Activated T-helper 1 cell treated with anti-CD3 and anti-CD28 coated beads, Interleukin-12 subunit alpha, Interleukin-12 subunit beta, Interleukin-2, Interleukin-4 antibody, amounts not matched to agents 30 ng/mL and 10 ng/mL and 1 ng/mL, durations not matched to agents 14 hours and 24 hours and 36 hours (primary cell): ENCODE data around the gene PARD6G. TPM values are rescaled to one million over a fixed set of nuclear protein-coding genes. Genes with fewer than 3 reads are reported as not detected.
A peak's percentile ranks its signal among the peaks of the same experiment; 100 is the strongest.
"Not testable (repeated sequence)": the region's sequence is repeated elsewhere in the genome, so short reads cannot be mapped to it uniquely, and the experiment has no call there.

Source experiments
- DNase-seq: peaks from one replicate; pipeline ENCODE4 v3.0.0; 2021; ENCODE audit warnings: low spot score
- H3K27ac Mint-ChIP-seq: one replicate; pipeline ENCODE4 v1.8.0; 2021; ENCODE audit warnings: mild to moderate bottlenecking, mixed read lengths
- H3K27me3 Mint-ChIP-seq: one replicate; pipeline ENCODE4 v1.8.0; 2022; ENCODE audit warnings: mild to moderate bottlenecking, moderate library complexity, mixed read lengths; ENCODE audit not compliant: insufficient read depth
- H3K36me3 Mint-ChIP-seq: one replicate; pipeline ENCODE4 v1.8.0; 2021; ENCODE audit warnings: low read depth, mixed read lengths
- H3K4me1 Mint-ChIP-seq: one replicate; pipeline ENCODE4 v1.8.0; 2021; ENCODE audit warnings: low read depth, mixed read lengths
- H3K4me3 Mint-ChIP-seq: one replicate; pipeline ENCODE4 v1.8.0; 2021; ENCODE audit warnings: mild to moderate bottlenecking, moderate library complexity, mixed read lengths
- H3K9me3 Mint-ChIP-seq: one replicate; pipeline ENCODE4 v1.8.0; 2021; ENCODE audit warnings: mixed read lengths
- intact Hi-C: fragments of 100-400 bp; cut with micrococcal nuclease; formaldehyde crosslinking; loops from one replicate; pipeline ENCODE4 v1.15.1; 2024
- total RNA-seq: library from RNA; stranded (reverse); gene quantifications from 2 replicates; pipeline ENCODE4 v1.2.3, GENCODE V29; 2022

The PARD6G gene, protein sequence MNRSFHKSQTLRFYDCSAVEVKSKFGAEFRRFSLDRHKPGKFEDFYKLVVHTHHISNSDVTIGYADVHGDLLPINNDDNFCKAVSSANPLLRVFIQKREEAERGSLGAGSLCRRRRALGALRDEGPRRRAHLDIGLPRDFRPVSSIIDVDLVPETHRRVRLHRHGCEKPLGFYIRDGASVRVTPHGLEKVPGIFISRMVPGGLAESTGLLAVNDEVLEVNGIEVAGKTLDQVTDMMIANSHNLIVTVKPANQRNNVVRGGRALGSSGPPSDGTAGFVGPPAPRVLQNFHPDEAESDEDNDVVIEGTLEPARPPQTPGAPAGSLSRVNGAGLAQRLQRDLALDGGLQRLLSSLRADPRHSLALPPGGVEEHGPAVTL
- total RNA-seq: 0.10 and 0.15 TPM in 2 replicates

DNA sequence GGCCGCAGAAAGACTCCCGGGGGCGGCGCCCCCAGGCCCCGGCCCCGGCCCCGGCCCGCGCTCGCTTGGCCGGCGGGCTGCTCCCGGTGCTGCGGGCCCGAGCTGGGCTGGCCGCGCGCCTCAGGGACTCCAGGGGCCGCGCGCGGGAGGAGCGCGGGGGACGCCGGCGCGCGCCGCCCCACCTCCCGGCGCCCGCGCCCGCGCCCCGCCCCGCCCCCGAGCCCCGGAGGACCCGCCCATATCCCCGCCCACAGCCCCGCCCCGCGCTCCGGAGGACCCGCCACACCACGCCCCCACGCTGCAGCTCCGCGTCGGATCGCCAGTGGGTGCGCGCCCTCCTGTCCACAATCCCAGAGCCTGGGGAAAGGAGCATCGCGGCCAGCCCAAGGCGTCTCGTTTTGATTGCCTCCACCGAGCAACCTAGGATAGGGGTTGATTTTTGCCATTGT is at the start of gene PARD6G:
Gene PARD6G, minus strand, starts transcription at position 122 of the 449 bp plus-strand sequence. CDS start 166 bp downstream, outside the sequence.
- peak; percentile 24 for DNase-seq
- Mint-ChIP-seq H3K27ac (no peak within 1 kb of the TSS), H3K36me3 (no peaks in the 10 kb centered on the region), H3K27me3 (peaks cover 35% of the 10 kb centered on the region), H3K9me3 (no peaks in the 10 kb centered on the region), H3K4me1 (no peaks in the 10 kb centered on the region), H3K4me3 (peak within 1 kb of the TSS; percentile 42)
- intact Hi-C loops: no loop called here

DNA sequence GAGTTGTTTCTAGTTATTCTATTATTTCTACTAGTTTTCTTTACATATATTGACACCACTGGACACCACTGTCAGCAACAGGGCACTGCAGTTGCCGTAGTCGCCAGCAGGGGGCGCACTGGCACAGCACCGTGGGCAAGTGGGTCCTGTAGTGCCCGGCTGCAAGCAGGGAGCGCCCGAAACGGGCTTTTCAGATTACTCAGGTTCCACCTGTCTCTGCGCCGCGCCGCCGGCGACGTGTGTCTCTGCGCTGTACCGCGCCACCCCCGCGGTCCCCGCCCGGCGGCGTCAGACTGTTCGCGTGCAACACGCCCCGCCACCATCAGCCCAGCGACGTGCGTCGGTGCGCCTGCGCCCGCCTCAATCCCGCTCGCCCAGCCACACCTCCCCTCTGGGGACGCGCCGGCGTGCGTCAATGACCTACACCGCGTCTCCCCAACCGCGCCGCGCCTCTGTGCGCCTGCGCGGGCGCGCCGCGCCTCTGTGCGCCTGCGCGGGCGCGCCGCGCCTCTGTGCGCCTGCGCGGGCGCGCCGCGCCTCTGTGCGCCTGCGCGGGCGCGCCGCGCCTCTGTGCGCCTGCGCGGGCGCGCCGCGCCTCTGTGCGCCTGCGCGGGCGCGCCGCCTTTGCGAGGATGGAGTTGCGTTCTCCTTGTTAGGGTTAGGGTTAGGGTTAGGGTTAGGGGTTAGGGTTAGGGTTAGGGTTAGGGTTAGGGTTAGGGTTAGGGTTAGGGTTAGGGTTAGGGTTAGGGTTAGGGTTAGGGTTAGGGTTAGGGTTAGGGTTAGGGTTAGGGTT is 15.1 kb upstream of the PARD6G start:
- H3K27me3 Mint-ChIP-seq, H3K4me3 Mint-ChIP-seq, H3K4me1 Mint-ChIP-seq, intact Hi-C loops, H3K27ac Mint-ChIP-seq, H3K36me3 Mint-ChIP-seq, H3K9me3 Mint-ChIP-seq: not testable (repeated sequence)
- peak; percentile 14 for DNase-seq

DNA sequence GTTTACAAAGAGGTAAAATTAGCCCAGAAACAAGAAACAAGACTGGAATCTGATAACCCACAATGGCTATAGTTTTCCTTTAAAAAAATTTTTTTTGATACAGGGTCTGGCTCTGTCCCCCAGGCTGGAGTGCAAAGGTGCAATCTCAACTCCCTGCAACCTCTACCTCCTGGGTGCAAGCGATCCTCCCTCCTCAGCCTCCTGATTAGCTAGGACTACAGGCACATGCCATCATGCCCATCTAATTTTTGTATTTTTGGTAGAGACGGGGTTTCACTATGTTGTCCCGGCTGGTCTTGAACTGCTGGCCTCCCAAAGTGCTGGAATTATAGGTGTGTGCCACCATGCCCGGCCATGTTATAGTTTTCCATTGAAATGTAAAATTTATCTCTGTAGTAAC is 12.3 kb upstream of the PARD6G start:
- Mint-ChIP-seq H3K27ac (no peak overlapping the region), H3K4me3 (no peak overlapping the region), H3K27me3 (peaks cover 7% of the 10 kb centered on the region), H3K4me1 (no peaks in the 10 kb centered on the region), H3K9me3 (no peaks in the 10 kb centered on the region), H3K36me3 (no peaks in the 10 kb centered on the region)
- no peak for DNase-seq
- intact Hi-C loops: no loop called here

DNA sequence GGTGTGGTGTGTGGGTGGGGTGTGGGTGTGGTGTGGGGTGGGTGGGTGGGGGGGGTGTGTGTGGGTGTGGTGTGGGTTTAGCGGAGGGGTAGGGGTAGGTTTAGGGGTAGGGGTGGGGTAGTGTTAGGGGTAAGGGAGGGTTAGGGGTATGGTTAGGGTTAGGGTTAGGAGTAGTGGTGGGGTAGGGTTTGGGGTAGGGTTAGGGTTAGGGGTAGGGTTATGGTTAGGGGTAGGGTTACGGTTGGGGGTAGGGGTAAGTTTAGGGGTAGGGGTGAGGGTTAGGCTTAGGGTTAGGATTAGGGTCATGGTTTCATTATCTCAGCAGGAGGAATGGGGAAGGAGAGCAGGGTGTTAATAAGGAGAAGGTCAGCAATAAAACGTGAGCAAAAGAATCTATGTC is 11.3 kb upstream of the PARD6G start:
- DNase-seq: no peak
- Mint-ChIP-seq H3K4me3 (no peak overlapping the region), H3K27me3 (peaks cover 7% of the 10 kb centered on the region), H3K4me1 (no peaks in the 10 kb centered on the region), H3K27ac (no peak overlapping the region), H3K36me3 (no peaks in the 10 kb centered on the region), H3K9me3 (no peaks in the 10 kb centered on the region)
- intact Hi-C loops: loop anchor here (1.0 kb wide), 1 partner anchor 101 kb away; no protein-coding TSS in a partner anchor

DNA sequence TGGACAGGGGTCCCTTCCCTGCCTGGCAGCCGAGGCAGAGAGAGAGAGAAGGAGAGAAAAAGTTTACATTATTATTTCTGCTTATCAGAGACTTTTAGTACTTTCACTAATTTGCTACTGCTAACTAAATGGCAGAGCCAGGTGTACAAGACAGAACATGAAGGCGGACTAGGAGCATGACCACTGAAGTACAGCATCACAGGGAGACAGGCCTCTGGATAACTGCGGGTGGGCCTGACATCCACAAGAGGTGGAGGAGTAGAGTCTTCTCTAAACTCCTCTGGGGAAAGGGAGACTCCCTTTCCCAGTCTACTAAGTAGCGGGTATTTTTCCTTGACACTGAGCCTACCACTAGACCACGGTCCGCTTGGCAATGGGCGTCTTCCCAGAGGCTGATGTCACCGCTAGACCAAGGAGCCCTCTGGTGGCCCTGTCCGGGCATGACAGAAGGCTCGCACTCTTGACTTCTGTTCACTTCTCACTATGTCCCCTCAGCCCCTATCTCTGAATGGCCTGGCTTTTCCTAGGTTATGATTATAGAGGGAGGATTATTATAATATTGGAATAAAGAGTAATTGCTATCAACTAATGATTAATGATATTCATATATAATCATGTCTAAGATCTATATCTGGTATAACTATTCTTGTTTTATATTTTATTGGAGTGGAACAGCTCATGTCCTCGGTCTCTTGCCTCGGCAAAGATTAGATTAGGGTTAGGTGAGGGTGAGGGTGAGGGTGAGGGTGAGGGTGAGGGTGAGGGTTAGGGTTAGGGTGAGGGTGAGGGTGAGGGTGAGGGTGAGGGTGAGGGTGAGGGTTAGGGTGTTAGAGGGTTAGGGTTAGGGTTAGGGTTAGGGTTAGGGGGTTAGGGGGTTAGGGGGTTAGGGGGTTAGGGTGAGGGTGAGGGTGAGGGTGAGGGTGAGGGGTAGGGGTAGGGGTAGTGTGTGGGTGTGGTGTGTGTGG is 10.5 kb upstream of the PARD6G start:
- intact Hi-C loops: loop anchor here (1.0 kb wide), 2 partner anchors 87 to 101 kb away; no protein-coding TSS in a partner anchor
- H3K27me3 Mint-ChIP-seq, H3K4me3 Mint-ChIP-seq, H3K27ac Mint-ChIP-seq, H3K4me1 Mint-ChIP-seq, H3K9me3 Mint-ChIP-seq, H3K36me3 Mint-ChIP-seq: not testable (repeated sequence)
- peak; percentile 14 for DNase-seq

DNA sequence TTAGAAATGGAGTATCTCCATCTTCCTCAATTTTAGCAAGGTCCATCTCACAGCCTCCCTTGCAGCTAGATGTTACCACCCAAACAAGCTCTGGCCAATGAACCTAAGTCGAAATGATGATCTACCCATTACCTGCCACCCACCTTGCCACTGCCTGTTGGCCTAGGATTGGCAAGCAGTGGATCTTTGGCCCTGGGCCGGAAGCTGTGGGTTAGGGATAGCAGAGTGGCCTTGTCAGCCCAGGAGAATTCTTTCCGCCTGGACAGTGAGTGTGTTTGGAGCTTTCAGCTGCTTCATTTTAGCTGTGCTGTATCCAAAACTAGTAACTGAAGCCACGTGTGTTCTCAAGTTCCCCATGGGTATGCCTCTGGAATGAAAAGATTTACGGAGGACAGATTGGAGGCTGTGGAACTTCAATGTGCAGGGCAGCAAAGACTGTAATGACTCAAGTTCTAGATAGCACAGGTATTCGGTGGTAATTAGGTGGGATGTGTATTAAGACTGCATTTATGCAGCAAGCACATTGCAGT is 7.7 kb upstream of the PARD6G start:
- intact Hi-C loops: no loop called here
- H3K27ac Mint-ChIP-seq: no peak overlapping the region
- no peaks in the 10 kb centered on the region for H3K9me3 Mint-ChIP-seq
- H3K4me3 Mint-ChIP-seq: no peak overlapping the region
- H3K36me3 Mint-ChIP-seq: no peaks in the 10 kb centered on the region
- no peak for DNase-seq
- no peaks in the 10 kb centered on the region for H3K4me1 Mint-ChIP-seq
- H3K27me3 Mint-ChIP-seq: peaks cover 10% of the 10 kb centered on the region

DNA sequence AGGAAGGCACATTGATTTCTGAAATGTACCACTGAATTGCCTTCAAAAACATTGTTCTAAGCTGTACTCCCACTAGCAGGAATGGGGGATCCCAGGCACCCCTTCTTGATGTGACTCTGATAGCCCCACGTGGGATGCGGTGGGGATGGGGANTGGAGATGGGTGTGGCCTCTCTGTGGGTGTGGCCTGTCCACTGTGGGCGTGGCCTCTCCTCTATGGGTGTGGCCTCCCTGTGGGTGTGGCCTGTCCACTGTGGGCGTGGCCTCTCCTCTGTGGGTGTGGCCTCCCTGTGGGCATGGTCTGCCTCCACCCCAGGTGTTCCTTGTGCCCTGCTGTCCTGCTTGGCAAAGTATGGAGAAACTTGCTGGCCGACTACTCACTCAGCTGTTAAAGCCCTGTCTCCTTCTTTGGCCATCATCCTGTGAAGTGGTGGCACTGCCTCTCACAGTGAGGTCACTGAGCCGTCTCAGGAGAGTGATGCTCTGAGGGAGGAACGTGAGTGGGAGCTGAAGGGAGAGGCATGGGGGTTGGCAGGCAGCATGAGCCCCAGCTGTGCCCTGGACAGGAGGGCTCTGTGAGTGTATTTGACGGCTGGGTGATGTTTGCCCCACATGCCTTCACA is 6.7 kb upstream of the PARD6G start:
- Mint-ChIP-seq H3K27ac (no peak overlapping the region), H3K27me3 (peaks cover 10% of the 10 kb centered on the region), H3K4me1 (no peaks in the 10 kb centered on the region), H3K9me3 (no peaks in the 10 kb centered on the region), H3K4me3 (no peak overlapping the region), H3K36me3 (no peaks in the 10 kb centered on the region)
- DNase-seq: no peak
- intact Hi-C loops: no loop called here

DNA sequence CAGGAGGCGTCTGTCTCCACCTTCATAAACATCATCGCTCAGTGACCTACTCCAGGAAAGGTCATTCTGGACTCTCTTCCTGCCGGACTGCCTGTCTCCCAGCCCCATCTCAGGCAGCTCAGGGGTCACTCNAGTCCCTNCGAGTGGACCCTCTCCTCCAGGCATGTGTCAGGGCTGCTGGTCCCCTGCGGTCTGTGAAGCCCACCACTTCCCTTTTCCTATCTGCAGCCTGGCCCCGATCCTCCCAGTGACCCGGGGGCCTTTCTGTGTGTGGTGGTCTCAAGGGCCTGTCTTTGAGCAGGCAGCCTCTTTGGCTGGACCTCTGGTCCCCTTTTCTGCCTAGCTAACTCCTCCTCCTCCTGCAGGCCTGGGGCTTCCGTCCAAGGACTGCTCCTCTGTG is 5.9 kb upstream of the PARD6G start:
- DNase-seq: no peak
- no peaks in the 10 kb centered on the region for H3K9me3 Mint-ChIP-seq
- H3K36me3 Mint-ChIP-seq: no peaks in the 10 kb centered on the region
- intact Hi-C loops: no loop called here
- no peak overlapping the region for H3K27ac Mint-ChIP-seq
- H3K27me3 Mint-ChIP-seq: peaks cover 18% of the 10 kb centered on the region
- no peaks in the 10 kb centered on the region for H3K4me1 Mint-ChIP-seq
- no peak overlapping the region for H3K4me3 Mint-ChIP-seq

DNA sequence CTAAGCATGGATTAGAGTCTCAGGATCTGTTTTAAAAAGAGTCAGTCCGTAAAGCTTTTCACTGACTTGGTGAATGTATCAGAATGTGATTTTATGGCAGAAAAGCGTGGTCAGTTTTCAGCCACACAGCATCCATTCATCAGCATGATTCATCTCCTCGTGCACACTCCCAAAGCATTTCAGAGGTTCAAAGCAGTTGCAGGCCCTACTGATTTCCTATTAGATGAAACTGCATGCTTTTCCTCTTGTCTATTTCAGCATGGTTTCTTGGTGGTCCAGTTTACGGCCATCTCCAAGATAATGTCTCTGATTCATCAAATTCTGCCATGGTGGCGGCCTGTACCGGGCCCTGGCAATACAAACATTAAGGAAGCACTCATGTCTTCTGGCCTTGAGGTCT is 4.8 kb upstream of the PARD6G start:
- no peak overlapping the region for H3K27ac Mint-ChIP-seq
- H3K27me3 Mint-ChIP-seq: peaks cover 25% of the 10 kb centered on the region
- DNase-seq: no peak
- no peaks in the 10 kb centered on the region for H3K36me3 Mint-ChIP-seq
- H3K4me3 Mint-ChIP-seq: no peak overlapping the region
- no peaks in the 10 kb centered on the region for H3K9me3 Mint-ChIP-seq
- H3K4me1 Mint-ChIP-seq: no peaks in the 10 kb centered on the region
- intact Hi-C loops: no loop called here

DNA sequence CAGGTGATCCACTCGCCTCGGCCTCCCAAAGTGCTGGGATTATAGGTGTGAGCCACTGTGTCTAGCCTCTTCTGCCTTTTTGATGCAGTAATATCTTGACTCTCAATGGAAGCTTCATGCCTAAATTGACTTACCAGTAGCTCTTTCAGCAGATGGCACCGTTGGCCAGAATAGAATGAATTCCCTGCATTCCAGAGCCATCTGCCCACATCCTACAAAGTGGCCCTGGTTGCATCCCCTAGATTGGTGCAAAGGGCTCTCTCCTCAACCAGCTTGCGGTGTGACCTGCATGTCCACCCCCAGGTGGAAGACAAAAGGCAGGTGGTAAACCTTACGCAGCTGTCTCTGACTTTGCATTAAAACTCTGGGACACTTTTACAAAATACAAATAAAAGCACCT is 4.4 kb upstream of the PARD6G start:
- Mint-ChIP-seq H3K36me3 (no peaks in the 10 kb centered on the region), H3K27me3 (peaks cover 22% of the 10 kb centered on the region), H3K4me1 (no peaks in the 10 kb centered on the region), H3K9me3 (no peaks in the 10 kb centered on the region), H3K27ac (no peak overlapping the region), H3K4me3 (no peak overlapping the region)
- intact Hi-C loops: no loop called here
- no peak for DNase-seq

DNA sequence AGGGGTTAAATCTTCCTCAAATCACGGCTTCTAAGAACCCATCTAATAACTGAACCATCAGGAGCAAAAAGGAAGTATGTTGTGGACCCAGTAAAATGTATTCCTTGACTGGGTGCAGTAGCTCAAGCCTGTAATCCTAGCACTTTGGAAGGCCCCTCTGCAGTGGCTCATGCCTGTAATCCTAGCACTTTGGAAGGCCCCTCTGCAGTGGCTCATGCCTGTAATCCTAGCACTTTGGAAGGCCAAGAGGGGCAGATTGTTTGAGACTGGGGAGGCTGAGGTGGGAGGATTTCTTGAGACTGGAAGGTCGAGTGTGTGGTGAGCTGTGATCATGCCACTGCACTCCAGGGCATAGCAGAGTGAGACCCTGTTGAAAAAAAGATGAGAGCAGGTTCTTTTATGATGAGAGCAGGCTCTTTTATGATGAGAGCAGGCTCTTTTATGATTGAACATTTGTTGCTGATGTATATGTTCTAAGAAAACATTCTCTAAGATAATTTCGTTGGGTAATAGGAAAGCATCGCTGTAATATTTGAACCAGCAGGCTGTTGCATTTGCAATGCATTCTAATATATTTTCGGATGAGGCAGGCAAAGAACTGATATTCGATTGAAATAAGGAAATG is 3.5 kb upstream of the PARD6G start:
- no peaks in the 10 kb centered on the region for H3K4me1 Mint-ChIP-seq
- no peaks in the 10 kb centered on the region for H3K9me3 Mint-ChIP-seq
- no peak overlapping the region for H3K4me3 Mint-ChIP-seq
- DNase-seq: no peak
- intact Hi-C loops: no loop called here
- H3K27me3 Mint-ChIP-seq: peaks cover 22% of the 10 kb centered on the region
- no peak overlapping the region for H3K27ac Mint-ChIP-seq
- no peaks in the 10 kb centered on the region for H3K36me3 Mint-ChIP-seq
